ENCODE measurements around the gene BECN2.

DNA sequence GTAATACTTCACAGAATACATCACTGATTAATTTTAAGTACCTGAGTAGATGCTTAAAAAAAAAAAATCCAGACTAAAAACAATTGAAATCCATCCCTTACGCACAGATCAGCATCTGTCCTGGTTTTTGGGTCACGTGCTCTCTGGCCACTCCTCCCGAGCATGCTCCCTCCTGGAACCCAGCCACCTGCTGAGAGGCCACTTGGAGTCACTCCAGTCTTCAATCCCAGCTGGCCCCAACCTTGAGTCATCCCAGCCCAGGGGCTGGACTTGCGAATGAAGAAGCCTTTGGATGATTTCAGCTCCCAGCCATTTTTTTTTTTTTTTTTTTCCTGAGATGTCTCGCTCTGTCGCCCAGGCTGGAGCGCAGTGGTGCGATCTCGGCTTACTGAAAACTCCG is 32.5 kb downstream of the BECN2 start:
- TF ChIP-seq POLR2A (IDR thresholded peaks at IDR 0.05): no peak
- TF ChIP-seq, protein P1, sequence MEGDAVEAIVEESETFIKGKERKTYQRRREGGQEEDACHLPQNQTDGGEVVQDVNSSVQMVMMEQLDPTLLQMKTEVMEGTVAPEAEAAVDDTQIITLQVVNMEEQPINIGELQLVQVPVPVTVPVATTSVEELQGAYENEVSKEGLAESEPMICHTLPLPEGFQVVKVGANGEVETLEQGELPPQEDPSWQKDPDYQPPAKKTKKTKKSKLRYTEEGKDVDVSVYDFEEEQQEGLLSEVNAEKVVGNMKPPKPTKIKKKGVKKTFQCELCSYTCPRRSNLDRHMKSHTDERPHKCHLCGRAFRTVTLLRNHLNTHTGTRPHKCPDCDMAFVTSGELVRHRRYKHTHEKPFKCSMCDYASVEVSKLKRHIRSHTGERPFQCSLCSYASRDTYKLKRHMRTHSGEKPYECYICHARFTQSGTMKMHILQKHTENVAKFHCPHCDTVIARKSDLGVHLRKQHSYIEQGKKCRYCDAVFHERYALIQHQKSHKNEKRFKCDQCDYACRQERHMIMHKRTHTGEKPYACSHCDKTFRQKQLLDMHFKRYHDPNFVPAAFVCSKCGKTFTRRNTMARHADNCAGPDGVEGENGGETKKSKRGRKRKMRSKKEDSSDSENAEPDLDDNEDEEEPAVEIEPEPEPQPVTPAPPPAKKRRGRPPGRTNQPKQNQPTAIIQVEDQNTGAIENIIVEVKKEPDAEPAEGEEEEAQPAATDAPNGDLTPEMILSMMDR (IDR thresholded peaks at IDR 0.05): no peak

Measured in right lobe of liver (tissue), 4 donors.